Natural killer cell (primary cell): ENCODE results near the gene WNK2. TPM values are rescaled to one million over a fixed set of nuclear protein-coding genes. Genes with fewer than 3 reads are reported as not detected.

ENCODE experiments used
- ATAC-seq, 3 donors: fragments of 150-1000 bp in 2 of 3; fragments of 200-7000 bp in 1 of 3; cut with Tn5 transposase; 1 replicate in 1 of 3; 2 replicates in 2 of 3; pipeline ENCODE4 v1.10.0; 2021; ENCODE audit warnings: mild to moderate bottlenecking in 2 of 3, moderate library complexity in 2 of 3
- DNase-seq, 2 donors: peaks; one replicate each; pipeline versions ENCODE4 v3.0.0 to v3.0.0-alpha.2; 2013 to 2021; ENCODE audit warnings: mixed read lengths in 1 of 2
- H3K27ac ChIP-seq: one replicate; pipeline ENCODE4 v1.5.1; 2013; ENCODE audit warnings: mild to moderate bottlenecking, low read length
- H3K27me3 ChIP-seq: one replicate; pipeline ENCODE4 v1.6.1; 2013; ENCODE audit warnings: low read length; ENCODE audit not compliant: control insufficient read depth, insufficient read depth
- H3K36me3 ChIP-seq: one replicate; pipeline ENCODE4 v1.6.1; 2013; ENCODE audit warnings: low read length; ENCODE audit not compliant: control insufficient read depth, insufficient read depth
- H3K4me1 ChIP-seq: one replicate; pipeline ENCODE4 v1.6.1; 2013; ENCODE audit warnings: low read length; ENCODE audit not compliant: control insufficient read depth, insufficient read depth
- H3K4me3 ChIP-seq: one replicate; pipeline ENCODE4 v1.5.1; 2013; ENCODE audit warnings: low read length
- H3K9me3 ChIP-seq: one replicate; pipeline ENCODE4 v1.6.1; 2013; ENCODE audit warnings: low read length; ENCODE audit not compliant: control insufficient read depth, insufficient read depth
- H3K27ac Mint-ChIP-seq, 2 donors: one replicate each; pipeline ENCODE4 v1.8.0; 2022; ENCODE audit warnings: mild to moderate bottlenecking in 2 of 2, mixed read lengths in 2 of 2, moderate library complexity in 1 of 2
- H3K27me3 Mint-ChIP-seq, 2 donors: one replicate each; pipeline ENCODE4 v1.8.0; 2022; ENCODE audit warnings: low read depth in 2 of 2, mixed read lengths in 2 of 2
- H3K36me3 Mint-ChIP-seq: one replicate; pipeline ENCODE4 v1.8.0; 2022; ENCODE audit warnings: mixed read lengths
- H3K4me1 Mint-ChIP-seq, 2 donors: one replicate each; pipeline ENCODE4 v1.8.0; 2022; ENCODE audit warnings: mixed read lengths in 2 of 2
- H3K4me3 Mint-ChIP-seq: one replicate; pipeline ENCODE4 v1.8.0; 2022; ENCODE audit warnings: mild to moderate bottlenecking, moderate library complexity, mixed read lengths
- H3K9me3 Mint-ChIP-seq, 2 donors: one replicate each; pipeline ENCODE4 v1.8.0; 2022; ENCODE audit warnings: mixed read lengths in 2 of 2
- WGBS: methylation state at CpG from one replicate; pipeline ENCODE4 v1.1.7; 2013; ENCODE audit warnings: missing lambda C conversion rate; ENCODE audit not compliant: insufficient coverage; 5-methylcytosine and 5-hydroxymethylcytosine counted together
- intact Hi-C: fragments of 100-400 bp; cut with micrococcal nuclease; formaldehyde crosslinking; loops from one replicate; pipeline ENCODE4 v1.14.2; 2022
- total RNA-seq, 4 donors: library from RNA; stranded (reverse); fragments of 120-200 nt in 1 of 4; gene quantifications; one replicate each; pipeline versions ENCODE4 v1.2.3 to v1.2.4, GENCODE V29; 2013 to 2022
- TF ChIP-seq, protein P1 (sequence below): fragments of 200-600 bp; IDR thresholded peaks from one replicate; pipeline ENCODE4 v1.8.0; 2022; ENCODE audit warnings: antibody characterized with exemption

WNK2 gene
- total RNA-seq, 3 donors from 2014 or later (not counting 1 experiment from before 2014, with no cell fraction given) = 0.25 TPM; not detected in 2

DNA sequence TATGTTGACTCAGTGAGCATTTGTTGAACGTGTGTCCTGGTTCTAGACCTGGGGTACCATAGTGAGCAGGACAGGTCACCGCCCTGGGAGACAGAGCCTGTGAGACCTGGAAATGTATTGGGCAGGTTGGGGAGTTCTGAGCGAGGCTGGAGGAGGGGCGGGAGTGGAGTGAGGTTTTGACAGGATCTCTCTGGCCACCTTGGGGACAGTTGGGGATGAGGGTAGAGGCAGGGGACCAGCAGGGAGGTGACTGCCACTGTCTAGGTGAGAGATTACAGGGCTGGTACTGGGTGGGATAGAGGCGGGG lies 7.4 kb downstream of the WNK2 start:
- H3K27ac Mint-ChIP-seq = no peak overlapping the region
- Histone ChIP-seq H3K27ac (no peak overlapping the region), H3K4me3 (no peak overlapping the region), H3K36me3 (no peaks in the 10 kb centered on the region), H3K4me1 (no peaks in the 10 kb centered on the region), H3K9me3 (no peaks in the 10 kb centered on the region), H3K27me3 (no peaks in the 10 kb centered on the region)
- H3K36me3 Mint-ChIP-seq = no peaks in the 10 kb centered on the region
- WGBS = 91% methylated on average over 5 of the region's 5 CpGs
- intact Hi-C loops = no loop called here
- ATAC-seq = no peak
- no peak overlapping the region for H3K4me3 Mint-ChIP-seq
- H3K27me3 Mint-ChIP-seq = peaks cover 18 to 38% of the 10 kb centered on the region in 2 donors
- no peaks in the 10 kb centered on the region for H3K9me3 Mint-ChIP-seq
- TF ChIP-seq, protein P1, sequence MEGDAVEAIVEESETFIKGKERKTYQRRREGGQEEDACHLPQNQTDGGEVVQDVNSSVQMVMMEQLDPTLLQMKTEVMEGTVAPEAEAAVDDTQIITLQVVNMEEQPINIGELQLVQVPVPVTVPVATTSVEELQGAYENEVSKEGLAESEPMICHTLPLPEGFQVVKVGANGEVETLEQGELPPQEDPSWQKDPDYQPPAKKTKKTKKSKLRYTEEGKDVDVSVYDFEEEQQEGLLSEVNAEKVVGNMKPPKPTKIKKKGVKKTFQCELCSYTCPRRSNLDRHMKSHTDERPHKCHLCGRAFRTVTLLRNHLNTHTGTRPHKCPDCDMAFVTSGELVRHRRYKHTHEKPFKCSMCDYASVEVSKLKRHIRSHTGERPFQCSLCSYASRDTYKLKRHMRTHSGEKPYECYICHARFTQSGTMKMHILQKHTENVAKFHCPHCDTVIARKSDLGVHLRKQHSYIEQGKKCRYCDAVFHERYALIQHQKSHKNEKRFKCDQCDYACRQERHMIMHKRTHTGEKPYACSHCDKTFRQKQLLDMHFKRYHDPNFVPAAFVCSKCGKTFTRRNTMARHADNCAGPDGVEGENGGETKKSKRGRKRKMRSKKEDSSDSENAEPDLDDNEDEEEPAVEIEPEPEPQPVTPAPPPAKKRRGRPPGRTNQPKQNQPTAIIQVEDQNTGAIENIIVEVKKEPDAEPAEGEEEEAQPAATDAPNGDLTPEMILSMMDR = no peak
- DNase-seq = no peak
- peaks cover 0 to 5% of the 10 kb centered on the region in 2 donors for H3K4me1 Mint-ChIP-seq

DNA sequence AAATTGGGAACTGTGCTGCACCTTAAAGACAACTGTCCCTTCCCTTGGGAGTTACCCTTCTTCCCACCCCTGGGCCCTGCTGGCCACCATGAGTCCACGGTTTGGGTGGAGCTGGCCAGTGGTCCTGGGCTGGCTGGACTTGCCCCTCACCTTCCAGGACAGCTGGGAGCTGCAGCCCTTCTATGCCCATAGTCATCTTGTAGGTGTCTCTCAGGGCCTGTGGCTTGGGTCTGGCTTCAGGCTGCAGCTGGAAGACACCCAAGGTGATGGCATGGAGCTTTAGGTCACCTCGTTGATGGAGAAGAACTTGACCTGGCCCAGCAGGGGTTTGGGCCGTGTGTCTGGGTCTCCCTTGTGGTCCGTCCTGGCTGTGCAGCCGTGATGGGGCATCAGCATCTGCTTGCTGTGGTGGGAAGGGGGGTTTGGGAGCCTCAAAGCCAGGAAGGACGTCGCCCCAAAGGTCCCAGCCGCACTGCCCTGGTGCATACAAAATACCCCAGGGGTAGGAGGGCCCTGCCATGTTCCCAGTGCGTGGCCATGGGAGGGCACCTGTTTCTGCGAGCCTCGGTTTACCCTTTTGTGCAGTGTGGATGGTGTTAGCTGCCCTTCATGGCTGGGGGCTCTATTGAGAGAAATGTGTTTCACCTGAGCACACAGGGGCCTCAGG lies 8.9 kb downstream of the WNK2 start:
- intact Hi-C loops = no loop called here
- no peak overlapping the region for H3K27ac Mint-ChIP-seq
- no peak for DNase-seq
- H3K9me3 ChIP-seq = no peaks in the 10 kb centered on the region
- no peak overlapping the region for H3K4me3 Mint-ChIP-seq
- H3K27me3 Mint-ChIP-seq = peaks cover 8 to 33% of the 10 kb centered on the region in 2 donors
- H3K36me3 ChIP-seq = no peaks in the 10 kb centered on the region
- H3K27ac ChIP-seq = no peak overlapping the region
- no peaks in the 10 kb centered on the region for H3K9me3 Mint-ChIP-seq
- H3K36me3 Mint-ChIP-seq = no peaks in the 10 kb centered on the region
- no peaks in the 10 kb centered on the region for H3K27me3 ChIP-seq
- peaks cover 0 to 5% of the 10 kb centered on the region in 2 donors for H3K4me1 Mint-ChIP-seq
- WGBS = 88% methylated on average over 11 of the region's 11 CpGs
- H3K4me3 ChIP-seq = no peak overlapping the region
- ATAC-seq = no peak
- no peaks in the 10 kb centered on the region for H3K4me1 ChIP-seq
- TF ChIP-seq, protein P1 = no peak

DNA sequence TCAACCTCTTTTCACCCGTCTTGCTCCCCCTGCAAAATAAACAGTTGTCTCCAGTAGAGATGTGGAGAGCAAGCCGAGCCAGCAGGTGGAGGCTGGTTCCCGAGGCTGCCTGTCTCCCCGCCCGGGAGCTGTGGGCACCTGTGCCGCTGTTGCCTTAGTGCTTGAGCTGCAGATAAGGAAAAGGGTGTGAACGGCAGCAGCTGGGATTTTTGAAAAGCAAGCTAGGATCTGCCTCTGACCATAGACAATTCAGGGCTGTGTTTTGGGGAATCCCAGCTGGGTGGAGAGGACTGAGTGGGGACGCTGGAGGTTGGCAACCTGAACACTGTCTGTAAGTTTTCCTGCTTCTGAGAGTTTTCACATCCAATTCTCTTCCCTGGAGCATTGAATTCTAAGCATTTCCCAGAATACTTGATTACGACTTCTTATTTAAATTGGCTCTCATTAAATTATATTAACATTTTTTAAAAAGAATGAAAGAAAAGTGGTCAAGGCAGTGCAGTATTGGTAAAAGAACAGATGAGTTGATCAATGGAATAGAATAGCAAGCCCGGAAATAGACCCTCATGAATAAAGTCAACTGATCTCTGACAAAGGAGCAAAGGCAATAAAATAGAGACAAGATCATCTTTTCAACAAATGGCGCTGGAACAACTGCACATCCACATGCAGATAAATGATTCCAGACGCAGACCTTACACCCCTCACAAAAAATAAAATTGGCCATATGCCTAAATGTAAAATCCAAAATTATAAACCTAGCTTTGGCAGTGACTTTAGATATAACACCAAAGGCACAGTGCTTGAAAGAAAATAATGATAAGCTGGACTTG lies 9.7 kb downstream of the WNK2 start:
- no peak overlapping the region for H3K27ac Mint-ChIP-seq
- H3K9me3 Mint-ChIP-seq = no peaks in the 10 kb centered on the region
- peaks cover 4 to 25% of the 10 kb centered on the region in 2 donors for H3K27me3 Mint-ChIP-seq
- no peaks in the 10 kb centered on the region for H3K27me3 ChIP-seq
- H3K4me3 ChIP-seq = no peak overlapping the region
- H3K4me1 ChIP-seq = no peaks in the 10 kb centered on the region
- WGBS = 92% methylated on average over 11 of the region's 12 CpGs
- TF ChIP-seq, protein P1 = no peak
- intact Hi-C loops = no loop called here
- no peak overlapping the region for H3K4me3 Mint-ChIP-seq
- no peaks in the 10 kb centered on the region for H3K36me3 ChIP-seq
- no peaks in the 10 kb centered on the region for H3K9me3 ChIP-seq
- peaks cover 0 to 5% of the 10 kb centered on the region in 2 donors for H3K4me1 Mint-ChIP-seq
- H3K36me3 Mint-ChIP-seq = no peaks in the 10 kb centered on the region
- DNase-seq (no peak), ATAC-seq (no peak)
- H3K27ac ChIP-seq = no peak overlapping the region
